Measurements from ENCODE around the gene GAD1.

GRCh38 chr2:170815311-170815710 is 1.4 kb upstream of the GAD1 start:
- no peak for TF ChIP-seq POLR2A (IDR thresholded peaks at IDR 0.05)
- TF ChIP-seq POLR2AphosphoS5 (IDR thresholded peaks at IDR 0.05) = no peak
- no peak for TF ChIP-seq CTCF (IDR thresholded peaks at IDR 0.05)
- no peak for TF ChIP-seq EP300 (IDR thresholded peaks at IDR 0.05)

Data from suprapubic skin (tissue), 4 donors.